Measurements from ENCODE around the gene TRIM25.
"Not testable (repeated sequence)": the region's sequence is repeated elsewhere in the genome, so short reads cannot be mapped to it uniquely, and the experiment has no call there.

TRIM25 gene, protein sequence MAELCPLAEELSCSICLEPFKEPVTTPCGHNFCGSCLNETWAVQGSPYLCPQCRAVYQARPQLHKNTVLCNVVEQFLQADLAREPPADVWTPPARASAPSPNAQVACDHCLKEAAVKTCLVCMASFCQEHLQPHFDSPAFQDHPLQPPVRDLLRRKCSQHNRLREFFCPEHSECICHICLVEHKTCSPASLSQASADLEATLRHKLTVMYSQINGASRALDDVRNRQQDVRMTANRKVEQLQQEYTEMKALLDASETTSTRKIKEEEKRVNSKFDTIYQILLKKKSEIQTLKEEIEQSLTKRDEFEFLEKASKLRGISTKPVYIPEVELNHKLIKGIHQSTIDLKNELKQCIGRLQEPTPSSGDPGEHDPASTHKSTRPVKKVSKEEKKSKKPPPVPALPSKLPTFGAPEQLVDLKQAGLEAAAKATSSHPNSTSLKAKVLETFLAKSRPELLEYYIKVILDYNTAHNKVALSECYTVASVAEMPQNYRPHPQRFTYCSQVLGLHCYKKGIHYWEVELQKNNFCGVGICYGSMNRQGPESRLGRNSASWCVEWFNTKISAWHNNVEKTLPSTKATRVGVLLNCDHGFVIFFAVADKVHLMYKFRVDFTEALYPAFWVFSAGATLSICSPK
- 65.2 to 90.8 (median 76.6) reads per million in 4 experiments for total RNA-seq

DNA sequence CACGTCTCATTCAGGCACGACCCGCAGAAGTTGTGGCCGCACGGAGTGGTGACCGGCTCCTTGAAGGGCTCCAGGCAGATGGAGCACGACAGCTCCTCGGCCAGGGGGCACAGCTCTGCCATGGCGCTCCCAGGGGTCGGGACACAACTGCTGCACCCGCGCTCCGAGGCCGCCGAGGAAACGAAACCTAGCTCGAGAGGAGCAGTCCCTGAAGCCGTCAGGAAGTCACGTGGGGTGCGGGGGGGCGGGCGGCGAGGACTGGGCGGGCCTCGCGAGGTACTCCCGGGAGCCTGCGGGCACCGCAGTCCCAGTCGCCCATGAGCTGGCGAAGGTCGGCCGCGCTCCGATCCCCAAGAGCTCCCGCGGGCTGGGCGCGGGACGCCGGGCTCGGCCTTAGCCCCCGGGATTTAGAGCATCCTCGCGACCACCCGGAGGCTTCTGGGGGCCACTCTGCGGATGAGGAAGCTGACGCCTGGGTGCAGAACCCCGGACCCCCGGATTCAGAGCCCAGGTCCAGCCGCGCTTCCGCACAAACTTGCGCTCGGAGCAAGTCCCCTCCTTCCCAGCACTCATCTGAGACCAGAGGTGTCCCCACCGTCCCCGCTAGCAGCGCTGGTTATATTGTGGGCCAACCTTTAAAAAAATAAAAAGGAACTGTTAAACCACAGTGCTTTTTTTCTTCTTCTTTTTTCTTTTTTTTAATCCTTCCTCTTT, at the start of gene TRIM25:
Gene TRIM25 (minus strand): TSS at position 183 of the 714 bp plus-strand sequence. CDS start 61 bp downstream, at position 122.
- DNase-seq, result peak; percentile 85

DNA sequence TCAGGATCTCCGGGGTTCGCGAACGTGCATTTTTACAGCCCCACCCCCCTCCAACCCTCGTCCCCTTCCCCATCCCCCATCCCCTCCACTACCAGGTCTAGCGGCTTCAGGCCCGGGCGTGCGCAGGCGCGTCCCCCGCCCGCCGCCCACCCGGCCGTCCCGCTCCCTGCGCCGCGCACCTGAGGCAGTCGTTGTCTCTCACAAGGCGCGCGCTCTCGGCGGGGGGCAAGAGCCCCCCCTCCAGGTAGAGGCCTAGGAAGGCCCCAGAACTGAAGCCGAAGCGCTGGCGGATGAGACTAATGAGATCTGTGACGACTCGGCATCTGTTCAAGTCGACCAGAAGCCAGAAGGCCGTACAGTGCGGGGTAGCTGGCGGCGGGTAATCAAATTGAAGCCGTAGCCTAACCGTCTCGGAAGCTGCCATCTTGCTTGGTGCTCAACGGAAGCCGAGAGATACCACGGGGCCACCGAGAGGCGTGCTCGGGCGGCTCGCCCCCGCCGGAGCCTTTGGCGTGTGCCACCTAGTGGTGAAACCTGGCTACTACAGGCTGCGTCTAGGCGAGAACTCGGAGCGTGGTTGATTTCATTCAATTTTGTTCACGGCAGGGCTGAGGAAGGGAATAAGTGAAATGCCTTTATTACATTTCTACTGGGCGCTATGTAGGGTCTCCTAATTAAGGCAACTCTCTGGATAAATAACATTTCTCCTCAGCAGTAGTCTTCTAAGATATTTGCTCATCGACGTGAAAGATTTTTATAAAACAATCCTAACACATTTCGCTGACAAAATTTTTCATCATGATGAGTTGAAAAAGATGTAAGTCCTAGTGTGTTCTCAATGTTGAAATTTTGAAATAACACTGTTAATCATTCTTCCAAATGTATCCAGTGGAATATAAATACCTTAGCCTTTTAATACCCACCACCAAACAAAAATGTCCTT, 47.0 kb upstream of the TRIM25 start, which contains the start of gene COIL:
Gene COIL (minus strand): TSS at position 455 of the 943 bp plus-strand sequence. CDS start 31 bp downstream, at position 424.
- DNase-seq, result peak; percentile 89

DNA sequence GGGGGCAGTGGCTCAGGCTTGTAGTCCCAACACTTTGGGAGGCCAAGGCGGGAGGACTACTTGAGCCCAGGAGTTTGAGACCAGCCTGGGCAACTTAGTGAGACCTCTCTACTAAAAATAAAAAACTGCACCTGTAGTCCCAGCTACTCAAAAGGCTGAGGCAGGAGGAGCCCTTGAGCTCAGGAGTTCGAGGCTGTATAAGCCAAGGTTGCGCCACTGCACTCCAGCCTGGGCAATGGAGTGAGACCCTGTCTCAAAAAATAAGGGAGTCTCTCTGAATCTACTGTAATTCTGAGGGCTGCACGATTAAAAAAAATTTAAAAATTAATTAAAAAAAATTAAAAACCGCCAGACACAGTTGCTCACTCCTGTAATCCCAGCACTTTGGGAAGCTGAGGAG, 43.1 kb upstream of the TRIM25 start:
- DNase-seq, result no peak

DNA sequence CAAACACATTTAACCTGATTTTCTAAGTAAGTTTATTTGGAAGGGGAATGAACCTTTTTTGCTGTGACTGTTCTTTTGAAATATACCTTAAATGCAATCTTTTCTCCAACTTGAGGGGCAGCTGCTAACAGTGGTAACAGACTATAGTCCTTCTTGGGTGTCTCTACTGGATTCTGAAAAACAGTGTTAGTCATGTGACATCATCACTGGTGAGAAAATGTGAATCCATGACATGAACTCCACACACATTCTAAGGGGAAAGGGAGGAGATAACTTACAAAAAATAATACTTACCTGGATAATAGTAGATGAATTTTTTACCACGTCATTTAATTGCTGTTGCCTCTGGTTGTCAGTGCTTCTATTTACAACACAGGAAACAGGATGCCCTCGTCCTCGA, 35.7 kb upstream of the TRIM25 start:
- DNase-seq, result no peak

DNA sequence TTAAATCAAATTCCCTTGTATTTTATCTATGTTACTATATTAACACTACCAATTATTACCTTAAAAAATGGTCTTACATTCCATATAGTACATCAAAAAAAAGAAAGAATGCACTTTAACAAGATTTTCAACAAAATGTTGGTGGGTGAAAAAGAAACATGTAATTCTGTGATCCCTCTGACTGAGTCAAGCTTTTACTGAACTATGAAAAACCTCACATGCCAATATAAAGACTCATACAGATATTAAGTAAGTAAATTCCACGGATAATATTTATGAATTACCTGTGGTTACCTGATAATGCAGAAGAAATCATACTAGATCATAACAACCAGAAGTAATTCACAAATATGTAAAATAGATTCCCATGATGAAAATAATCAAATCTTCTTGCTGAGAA, 34.6 kb upstream of the TRIM25 start:
- DNase-seq, result no peak

DNA sequence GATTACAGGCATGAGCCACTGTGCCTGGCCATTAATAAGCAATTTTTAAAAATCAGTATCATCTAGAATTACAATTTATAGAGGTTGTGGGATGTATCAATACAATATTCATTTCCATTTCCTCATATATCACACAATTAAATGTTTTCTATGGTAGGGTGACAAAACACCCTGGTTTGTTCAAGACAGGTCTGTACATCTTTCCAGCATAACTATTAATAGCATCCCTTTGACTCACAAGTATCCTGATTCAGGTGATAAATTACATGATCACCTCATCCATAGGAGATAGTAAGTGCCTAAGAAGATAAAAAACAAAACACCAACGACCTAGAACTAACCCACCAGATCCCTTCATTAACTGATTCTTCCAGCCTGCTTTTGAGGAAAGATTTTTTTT, 33.9 kb upstream of the TRIM25 start:
- no peak for DNase-seq

DNA sequence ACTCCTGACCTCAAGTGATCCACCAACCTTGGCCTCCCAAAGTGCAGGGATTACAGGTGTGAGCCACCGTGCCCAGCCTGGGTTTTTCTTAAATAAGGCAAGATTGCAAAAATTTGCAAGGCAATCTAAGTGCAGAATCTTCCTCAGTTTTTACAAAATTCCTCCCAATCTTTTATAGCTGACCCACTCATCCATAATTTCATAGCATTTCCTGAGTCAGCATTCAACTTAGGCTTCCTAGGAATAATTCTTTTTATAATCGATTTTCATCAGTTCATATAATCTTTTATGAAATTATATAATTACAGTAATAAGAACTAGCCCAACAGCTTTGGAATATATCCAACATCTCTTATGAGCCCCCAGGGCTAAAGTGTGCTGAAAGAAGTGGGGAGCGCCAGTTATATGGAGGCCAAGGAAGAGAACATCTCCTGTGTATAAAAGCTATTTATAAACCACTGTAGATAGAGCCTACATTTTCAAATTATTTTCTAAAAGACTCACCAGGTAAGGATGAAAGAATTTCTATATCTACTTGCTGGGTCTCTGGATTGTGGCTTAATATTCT, 32.2 kb upstream of the TRIM25 start:
- no peak for DNase-seq

DNA sequence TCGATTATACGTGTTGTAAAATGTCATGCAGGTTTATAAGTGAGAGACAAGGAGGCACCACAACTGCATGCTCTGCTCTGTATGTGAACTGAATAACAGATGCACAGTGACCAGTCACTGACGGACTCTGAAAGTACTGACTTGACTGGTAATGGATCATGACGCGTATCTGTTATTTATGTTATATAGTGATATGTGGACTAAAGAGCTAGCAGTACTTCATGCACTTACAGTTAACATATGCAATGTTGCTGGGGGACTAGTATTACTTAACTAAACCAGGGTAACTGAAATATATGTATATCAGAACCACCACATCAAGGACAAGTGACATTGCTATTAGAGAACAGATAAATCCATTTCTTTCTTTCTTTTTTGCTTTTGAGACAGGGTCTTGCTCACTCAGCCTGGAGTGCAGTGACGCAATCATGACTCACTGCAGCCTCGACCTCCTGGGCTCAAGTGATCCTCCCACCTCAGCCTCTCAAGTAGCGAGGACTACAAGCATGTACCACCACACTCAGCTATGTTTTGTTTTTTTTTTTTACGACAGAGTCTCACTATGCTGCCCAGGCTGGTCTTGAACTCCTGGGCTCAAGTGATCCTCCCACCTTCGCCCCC, 29.8 kb upstream of the TRIM25 start:
- no peak for DNase-seq

DNA sequence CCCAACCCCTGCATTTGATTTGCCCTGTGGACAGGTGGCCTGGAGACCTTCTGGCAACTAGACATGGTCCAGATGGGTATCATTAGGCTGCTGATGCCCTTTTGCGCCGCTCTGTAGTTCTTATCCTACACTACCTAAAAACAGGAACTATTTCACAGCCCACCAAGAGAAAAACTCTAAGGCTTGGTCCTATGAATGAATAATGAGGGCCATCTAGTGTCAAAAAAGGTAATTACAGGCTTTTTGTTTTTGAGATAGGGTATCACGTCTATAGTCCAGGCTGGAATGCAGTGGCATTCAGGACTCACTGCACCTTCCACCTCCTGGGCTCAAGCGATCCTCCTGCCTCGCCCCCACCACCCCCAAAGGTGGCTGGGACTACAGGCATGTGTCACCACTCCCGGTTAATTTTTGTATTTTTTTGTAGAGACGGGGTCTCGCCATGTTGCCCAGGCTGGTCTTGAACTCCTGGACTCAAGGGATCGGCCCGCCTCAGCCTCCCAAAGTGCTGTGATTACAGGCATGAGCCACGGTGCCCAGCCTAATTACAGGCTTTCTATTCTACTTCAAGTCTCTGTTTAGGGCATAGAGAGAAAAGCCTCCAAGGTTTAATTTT, 26.1 kb upstream of the TRIM25 start:
- DNase-seq, result no peak

DNA sequence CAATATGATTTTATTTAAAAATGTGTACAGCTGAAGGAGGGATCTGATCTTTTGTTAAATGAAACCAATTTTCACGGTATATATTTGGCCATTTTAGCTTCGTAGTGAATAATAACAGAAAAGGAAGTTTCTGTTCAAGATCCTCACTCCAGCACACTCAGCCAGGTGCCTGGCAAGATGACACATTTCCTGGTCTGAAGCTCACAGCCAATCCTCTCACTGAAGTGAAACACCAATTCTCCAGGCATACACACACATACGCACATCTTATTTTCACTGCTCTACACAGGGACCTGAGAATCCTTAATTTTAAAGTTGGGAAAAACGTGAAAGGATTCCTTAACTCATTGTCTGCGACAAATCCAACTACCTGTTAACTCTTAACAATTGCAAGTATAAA, 24.4 kb upstream of the TRIM25 start:
- not testable (repeated sequence) for DNase-seq

DNA sequence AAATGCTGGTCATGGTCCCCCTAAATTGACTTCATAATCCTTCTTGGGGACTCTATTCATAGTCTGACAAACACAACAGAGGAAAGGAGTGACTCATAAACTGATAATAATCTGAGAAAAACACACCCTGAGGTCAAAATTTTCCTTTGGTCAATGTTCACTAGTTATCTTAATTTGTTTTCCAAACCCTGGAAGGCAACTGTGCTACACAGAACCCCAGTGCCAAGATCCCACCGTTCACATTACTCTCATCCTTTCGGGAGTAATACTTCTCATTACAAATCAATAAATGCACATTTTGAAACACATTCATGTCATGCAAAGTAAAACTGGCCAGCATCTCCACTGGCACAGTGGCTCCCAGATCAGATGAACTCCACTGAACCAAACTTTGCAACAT, 23.8 kb upstream of the TRIM25 start:
- DNase-seq, result no peak

DNA sequence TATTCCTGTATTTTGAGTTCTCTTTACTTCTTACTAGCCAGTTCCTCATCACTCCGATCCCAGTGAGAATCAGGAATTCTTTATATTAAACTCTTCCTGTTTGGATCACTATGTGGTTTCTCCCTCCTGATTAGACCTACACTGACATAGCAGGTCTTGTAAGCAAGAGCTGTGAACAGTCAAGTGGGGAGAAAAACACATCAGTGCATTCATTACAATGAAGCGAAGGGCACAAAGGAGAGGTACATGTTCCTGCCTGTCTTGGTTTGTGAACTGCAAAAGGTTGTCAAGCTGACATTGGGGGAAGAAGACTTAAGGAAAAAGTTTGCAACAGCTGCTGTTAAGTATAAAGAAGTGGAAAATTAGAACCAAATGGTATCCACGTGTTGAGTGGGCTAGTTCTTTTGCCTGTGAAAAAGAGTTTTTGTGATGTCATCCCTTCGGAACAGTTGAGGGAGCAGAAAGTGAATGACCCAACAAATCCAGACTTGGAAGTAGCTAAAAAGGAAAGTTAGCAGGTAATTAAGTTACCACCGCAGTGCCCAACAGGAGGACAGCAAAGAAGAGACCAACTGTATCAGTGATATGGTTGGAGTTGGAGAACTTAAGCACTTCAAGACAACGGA, 23.0 kb upstream of the TRIM25 start:
- DNase-seq, result no peak

DNA sequence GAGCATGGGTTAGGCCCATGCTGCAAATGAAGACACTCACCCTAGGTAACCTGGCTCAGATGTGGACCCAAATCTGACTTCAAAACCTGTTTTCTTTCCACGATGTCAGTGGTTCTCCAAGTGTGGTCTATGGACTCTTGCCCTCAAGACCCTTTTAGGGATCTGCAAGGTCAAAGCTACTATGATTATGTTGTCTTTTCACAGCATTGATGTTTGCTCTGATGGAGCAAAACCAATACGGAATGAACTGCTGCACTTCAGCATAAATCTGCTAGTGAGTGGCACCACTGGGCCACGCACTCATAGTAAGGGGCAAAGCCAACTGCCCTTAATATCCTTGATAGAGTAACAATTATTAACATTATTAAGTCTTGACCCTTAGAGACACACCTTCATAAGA, 21.6 kb upstream of the TRIM25 start:
- DNase-seq, result no peak

DNA sequence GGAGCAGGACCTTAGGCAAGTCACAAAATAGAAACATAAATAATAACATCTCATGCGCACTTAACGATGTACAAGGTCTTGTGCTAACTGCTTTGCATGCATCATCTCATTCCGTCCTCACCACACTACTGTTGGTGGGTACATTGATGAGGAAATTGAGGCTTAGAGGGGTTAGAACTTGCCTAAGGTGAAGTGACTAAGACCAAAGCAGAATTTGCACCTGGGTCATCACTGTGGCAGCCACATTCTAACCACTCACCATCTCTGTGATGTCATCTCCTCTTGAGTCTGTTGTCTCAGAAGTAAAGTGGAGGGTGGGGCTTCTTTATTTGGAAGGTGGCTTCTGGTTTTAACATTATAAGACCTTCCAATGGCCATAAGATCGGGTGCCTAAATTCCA, 20.4 kb upstream of the TRIM25 start:
- DNase-seq, result no peak

DNA sequence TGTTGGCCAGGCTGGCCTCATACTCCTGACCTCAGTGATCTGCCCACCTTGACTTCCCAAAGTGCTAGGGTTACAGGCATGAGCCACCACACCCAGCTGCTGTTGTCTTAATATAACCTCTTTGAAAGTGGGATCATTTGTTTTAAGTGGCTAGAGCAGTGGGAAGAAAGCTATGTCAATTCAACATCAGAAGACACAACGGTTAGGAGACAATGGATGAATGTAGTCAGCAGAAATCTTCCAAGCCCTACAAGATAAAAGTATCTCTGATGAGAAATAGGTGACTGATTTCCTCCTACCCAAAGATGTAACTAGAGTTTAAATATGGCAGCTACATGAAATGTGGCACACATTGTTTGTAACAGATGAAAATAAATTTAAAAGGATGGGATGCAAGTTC, 20.0 kb upstream of the TRIM25 start:
- no peak for DNase-seq

DNA sequence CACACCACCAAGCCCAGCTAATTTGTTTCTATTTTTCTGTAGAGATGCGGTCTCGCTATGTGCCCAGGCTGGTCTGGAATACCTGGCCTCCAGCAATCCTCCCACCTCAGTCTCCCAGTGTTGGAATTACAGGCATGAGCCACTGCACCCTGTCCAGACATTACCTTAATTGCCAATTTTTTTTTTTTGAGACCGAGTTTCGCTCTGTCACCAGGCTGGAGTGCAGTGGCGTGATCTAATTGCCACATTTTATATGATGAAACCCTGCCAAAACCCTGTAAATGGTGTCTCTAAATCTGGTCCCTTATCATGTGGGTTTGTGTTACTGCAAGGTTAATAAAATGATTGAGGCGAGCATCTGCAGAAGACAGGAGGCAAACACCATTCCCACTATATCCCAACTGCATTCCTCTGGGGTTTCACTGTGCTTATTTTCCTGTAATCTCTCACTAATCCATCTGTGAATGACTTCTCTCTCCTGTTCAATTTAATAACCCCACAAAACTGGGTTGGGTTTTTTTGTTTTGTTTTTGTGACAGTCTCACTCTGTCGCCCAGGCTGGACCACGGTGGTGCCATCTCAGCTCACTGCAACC, 19.4 kb upstream of the TRIM25 start:
- no peak for DNase-seq

DNA sequence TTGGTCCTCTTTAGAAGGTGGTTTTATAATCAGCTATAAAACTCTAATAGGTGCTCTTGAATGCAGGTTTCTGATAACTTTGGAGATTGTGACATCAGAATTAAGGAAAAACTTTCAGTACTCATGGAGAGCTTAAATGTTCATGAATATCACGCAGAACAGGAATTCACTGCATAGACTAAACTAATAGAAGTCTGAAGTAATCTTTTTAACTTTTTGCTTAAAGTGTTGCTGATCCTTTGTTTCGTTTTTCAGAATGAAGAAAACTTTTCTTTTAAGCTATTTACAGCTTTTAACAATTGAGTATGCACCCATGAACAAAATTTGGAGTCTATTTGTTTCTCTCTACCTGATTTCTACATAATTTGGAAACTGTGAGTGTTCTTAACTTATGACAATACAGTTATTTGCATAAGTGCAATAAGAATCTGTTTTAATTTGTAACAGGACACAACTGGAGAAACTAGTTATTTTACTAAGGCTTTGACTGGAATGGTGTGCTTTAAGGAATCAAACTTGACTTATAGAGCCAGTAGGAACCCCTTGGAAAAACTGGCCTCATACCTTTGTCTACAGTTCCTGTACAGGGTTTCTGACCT, 17.0 kb upstream of the TRIM25 start:
- DNase-seq, result no peak

DNA sequence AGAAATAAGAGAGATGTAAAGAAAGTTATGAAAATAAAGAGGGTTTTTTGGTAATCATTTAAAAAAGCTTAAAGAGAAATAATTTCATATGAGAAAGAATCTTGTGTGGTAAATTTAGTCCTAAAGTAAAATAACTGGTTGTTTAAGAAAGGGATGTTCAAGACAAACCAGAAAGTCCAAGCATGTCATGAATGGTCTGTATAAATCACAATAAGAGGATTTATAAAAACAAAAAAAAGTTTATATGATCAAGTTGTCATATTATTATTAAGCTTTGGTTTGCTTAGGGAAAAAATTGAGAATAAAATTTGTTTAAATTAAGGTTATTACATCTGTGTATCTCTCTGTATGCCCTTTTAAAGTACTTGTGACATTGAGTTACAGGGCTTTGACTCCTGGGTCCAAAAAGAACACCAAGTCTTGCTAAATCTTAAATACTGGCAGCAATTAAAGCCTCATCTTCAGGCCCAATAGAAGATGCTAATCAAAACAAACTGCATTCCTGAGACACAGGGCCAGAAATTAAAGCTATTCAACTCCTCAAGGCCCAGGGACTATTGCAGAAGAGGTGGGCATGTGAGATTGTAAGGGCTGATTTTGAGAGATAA, 15.6 kb upstream of the TRIM25 start:
- DNase-seq, result no peak

DNA sequence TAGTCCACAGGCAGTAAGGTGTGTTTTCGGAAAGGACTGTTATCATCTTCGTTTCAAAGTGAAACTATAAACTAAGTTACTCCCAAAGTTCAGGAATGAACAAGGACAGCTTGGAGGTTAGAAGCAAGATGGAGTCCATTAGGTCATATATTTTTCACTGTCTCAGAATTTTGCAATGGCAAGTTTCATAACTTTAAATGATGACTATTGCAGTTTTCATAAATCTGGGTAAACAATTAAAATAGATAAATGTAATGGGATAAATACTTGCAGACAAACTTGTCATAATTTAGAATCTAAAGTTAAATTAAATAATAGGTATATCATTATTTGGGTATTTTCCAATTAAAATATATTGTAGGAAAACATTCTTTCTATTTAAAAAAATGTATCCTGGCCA, 14.7 kb upstream of the TRIM25 start:
- DNase-seq, result no peak

All from effector CD8-positive, alpha-beta T cell (primary cell).